Endothelial cell of umbilical vein (primary cell): ENCODE results near the gene PODXL2. TPM values are rescaled to one million over a fixed set of nuclear protein-coding genes. Genes with fewer than 3 reads are reported as not detected.

ENCODE experiments used
- BruUV-seq: library from RNA; stranded (reverse); fragments of 400-500 nt; replicated peaks from 2 replicates; lab custom pipeline; 2021; lab: Mats Ljungman, UMichigan
- CTCF ChIA-PET: fragments of 300-600, 350-600 bp; sonication (Branson Sonifier 250); formaldehyde crosslinking; loops from one replicate; lab custom pipeline; 2021; ENCODE audit warnings: antibody characterized with exemption, inconsistent platforms; lab: Charles Lee
- POLR2A ChIA-PET: fragments of 300-600, 350-600 bp; sonication (Branson Sonifier 250); formaldehyde crosslinking; loops from one replicate; lab custom pipeline; 2021; ENCODE audit warnings: antibody characterized with exemption, inconsistent platforms; lab: Charles Lee
- DNase-seq: peaks from one replicate; pipeline ENCODE4 v3.0.0-alpha.2; 2011; ENCODE audit warnings: low read depth, low spot score
- FAIRE-seq: peaks from 2 replicates; lab custom pipeline; 2011; peaks lifted over from hg19 to GRCh38; lab: Jason Lieb, UNC
- H2AFZ ChIP-seq: 2 replicates; pipeline ENCODE4 v1.6.0; 2012; ENCODE audit warnings: low read depth, low read length, control low read depth, inconsistent platforms
- H3K27ac ChIP-seq: 2 replicates; pipeline ENCODE4 v1.5.1; 2011; ENCODE audit warnings: low read depth, mild to moderate bottlenecking, control low read depth, low read length, moderate library complexity; ENCODE audit not compliant: insufficient read depth
- H3K27me3 ChIP-seq, 2 experiments: 2 replicates each; pipeline versions ENCODE4 v1.6.0 to v1.6.1; 2011; ENCODE audit warnings: low read length in 2 of 2, mixed read lengths in 1 of 2; ENCODE audit not compliant: control insufficient read depth in 2 of 2, insufficient read depth in 2 of 2
- H3K36me3 ChIP-seq, 2 experiments: 2 replicates in 1 of 2; 3 replicates in 1 of 2; pipeline ENCODE4 v1.5.1; 2011; ENCODE audit warnings: low read length in 2 of 2, mild to moderate bottlenecking in 1 of 2, moderate library complexity in 1 of 2; ENCODE audit not compliant: control insufficient read depth in 2 of 2, insufficient read depth in 2 of 2; ENCODE audit errors: extremely low read depth in 1 of 2
- H3K4me1 ChIP-seq: 3 replicates; pipeline ENCODE4 v1.5.1; 2011; ENCODE audit warnings: mild to moderate bottlenecking, low read length; ENCODE audit not compliant: control insufficient read depth, insufficient read depth; ENCODE audit errors: extremely low read depth
- H3K4me2 ChIP-seq: 2 replicates; pipeline ENCODE4 v1.6.1; 2011; ENCODE audit warnings: low read length, control low read depth, mixed read lengths; ENCODE audit not compliant: insufficient read depth
- H3K4me3 ChIP-seq, 3 experiments: fragments of 200-600 bp in 1 of 3; sonication (generic), shearing (Covaris generic) in 1 of 3; replicated peaks in 1 of 3; 2 replicates each; pipeline ENCODE4 v1.5.1; 2011 to 2016; ENCODE audit warnings: control low read depth in 3 of 3, low read length in 3 of 3, mild to moderate bottlenecking in 2 of 3, inconsistent platforms in 1 of 3, low read depth in 1 of 3, moderate library complexity in 1 of 3; ENCODE audit not compliant: insufficient read depth in 1 of 3
- H3K79me2 ChIP-seq: 2 replicates; pipeline ENCODE4 v1.6.0; 2012; ENCODE audit warnings: low read length, inconsistent platforms; ENCODE audit not compliant: control insufficient read depth, insufficient read depth
- H3K9ac ChIP-seq: replicated peaks from 2 replicates; pipeline ENCODE3; 2011; ENCODE audit warnings: low read length, control low read depth; ENCODE audit not compliant: insufficient read depth; ENCODE audit errors: extremely low read depth
- H3K9me1 ChIP-seq: replicated peaks from 3 replicates; pipeline ENCODE4 v1.6.0; 2011; ENCODE audit warnings: mild to moderate bottlenecking, low read length; ENCODE audit not compliant: control insufficient read depth, insufficient read depth; ENCODE audit errors: extremely low read depth
- H3K9me3 ChIP-seq: replicated peaks from 2 replicates; pipeline ENCODE4 v1.5.1; 2012; ENCODE audit warnings: low read length, inconsistent platforms; ENCODE audit not compliant: control insufficient read depth, insufficient read depth
- H4K20me1 ChIP-seq: replicated peaks from 2 replicates; pipeline ENCODE3; 2011; ENCODE audit warnings: mild to moderate bottlenecking, low read length; ENCODE audit not compliant: control insufficient read depth, insufficient read depth; ENCODE audit errors: extremely low read depth
- EZH2 ChIP-seq: IDR thresholded peaks from 2 replicates; pipeline ENCODE4 v1.6.1; 2012; ENCODE audit warnings: borderline replicate concordance, low read depth, mild to moderate bottlenecking, moderate library complexity, low read length, inconsistent platforms; ENCODE audit not compliant: severe bottlenecking
- FOS ChIP-seq: IDR thresholded peaks from 2 replicates; pipeline ENCODE4 v1.6.1; 2011; ENCODE audit warnings: mild to moderate bottlenecking, low read length, moderate library complexity, borderline replicate concordance; ENCODE audit not compliant: insufficient read depth
- GATA2 ChIP-seq: IDR thresholded peaks from 2 replicates; pipeline ENCODE4 v1.7.0; 2011; ENCODE audit warnings: low read depth, mild to moderate bottlenecking, moderate library complexity, mixed read lengths, low read length; ENCODE audit not compliant: insufficient read length, insufficient read depth
- JUN ChIP-seq: IDR thresholded peaks from 2 replicates; pipeline ENCODE4 v1.6.1; 2011; ENCODE audit warnings: borderline replicate concordance, low read depth; ENCODE audit not compliant: insufficient read length, insufficient read depth
- MYC ChIP-seq: IDR thresholded peaks from one replicate; pipeline ENCODE4 v1.6.1; 2011; ENCODE audit warnings: mild to moderate bottlenecking, low read depth, low read length
- POLR2A ChIP-seq: IDR thresholded peaks from 2 replicates; pipeline ENCODE4 v1.6.1; 2012; ENCODE audit warnings: low read depth, mild to moderate bottlenecking, control low read depth, low read length
- POLR2AphosphoS5 ChIP-seq: IDR thresholded peaks from 2 replicates; pipeline ENCODE4 v1.6.1; 2012; ENCODE audit warnings: low read depth, mild to moderate bottlenecking, control low read depth, low read length, moderate library complexity; ENCODE audit not compliant: insufficient read depth
- dilution Hi-C: fragments of 300-500 bp; cut with MboI; formaldehyde crosslinking; loops from one replicate; pipeline ENCODE4 v1.15.0; 2019; ENCODE audit warnings: low sequenced_read_pairs; ENCODE audit not compliant: extremely low pct_ligation_motif_present
- intact Hi-C: fragments of 100-400 bp; cut with micrococcal nuclease; formaldehyde crosslinking; loops from one replicate; pipeline ENCODE4 v1.10.0; 2022
- polyA plus RNA-seq, 4 experiments: library from polyadenylated mRNA; depleted of rRNA in 3 of 4; stranded (reverse) in 3 of 4; unstranded in 1 of 4; fragments of >200 nt; gene quantifications; 2 replicates each; pipeline versions ENCODE4 v1.2.1 to v1.2.3, GENCODE V29; 2011 to 2012; ENCODE audit warnings: missing spikeins in 1 of 4
- total RNA-seq: library from RNA; stranded (reverse); gene quantifications from 2 replicates; pipeline ENCODE4 v1.2.3, GENCODE V29; 2021
- TF ChIP-seq, protein P1 (sequence below), 2 donors: IDR thresholded peaks; 1 replicate in 1 of 2; 2 replicates in 1 of 2; pipeline ENCODE4 v1.5.1; 2011; ENCODE audit warnings: low read length in 2 of 2, mild to moderate bottlenecking in 2 of 2, moderate library complexity in 2 of 2, control low read depth in 1 of 2, inconsistent platforms in 1 of 2, low read depth in 1 of 2; ENCODE audit not compliant: insufficient read depth in 1 of 2; ENCODE audit errors: extremely low read depth in 1 of 2
- TF ChIP-seq, protein P2 (sequence below): IDR thresholded peaks from 2 replicates; pipeline ENCODE4 v1.6.1; 2011; ENCODE audit not compliant: insufficient read depth, insufficient read length

The PODXL2 gene
- total and polyA plus RNA-seq, 2 donors (not counting 3 experiments of a cell fraction or from before 2014, with no cell fraction given) = 5.5 to 6.5 TPM

GRCh38 chr3:127706312-127706711 is 77.3 kb downstream of the PODXL2 start:
- Histone ChIP-seq H3K9ac (no peak overlapping the region), H3K79me2 (peaks cover 1% of the 10 kb centered on the region), H3K27me3 (no peaks in the 10 kb centered on the region), H3K27ac (no peak overlapping the region), H3K9me1 (no peaks in the 10 kb centered on the region), H2AFZ (no peak overlapping the region), H4K20me1 (no peaks in the 10 kb centered on the region), H3K4me2 (no peak overlapping the region), H3K4me1 (no peaks in the 10 kb centered on the region), H3K4me3 (no peak overlapping the region), H3K36me3 (no peaks in the 10 kb centered on the region), H3K9me3 (no peaks in the 10 kb centered on the region)
- TF ChIP-seq POLR2AphosphoS5 (no peak), EZH2 (no peak), FOS (no peak), JUN (no peak), MYC (no peak), GATA2 (no peak), POLR2A (no peak)
- TF ChIP-seq, protein P1, sequence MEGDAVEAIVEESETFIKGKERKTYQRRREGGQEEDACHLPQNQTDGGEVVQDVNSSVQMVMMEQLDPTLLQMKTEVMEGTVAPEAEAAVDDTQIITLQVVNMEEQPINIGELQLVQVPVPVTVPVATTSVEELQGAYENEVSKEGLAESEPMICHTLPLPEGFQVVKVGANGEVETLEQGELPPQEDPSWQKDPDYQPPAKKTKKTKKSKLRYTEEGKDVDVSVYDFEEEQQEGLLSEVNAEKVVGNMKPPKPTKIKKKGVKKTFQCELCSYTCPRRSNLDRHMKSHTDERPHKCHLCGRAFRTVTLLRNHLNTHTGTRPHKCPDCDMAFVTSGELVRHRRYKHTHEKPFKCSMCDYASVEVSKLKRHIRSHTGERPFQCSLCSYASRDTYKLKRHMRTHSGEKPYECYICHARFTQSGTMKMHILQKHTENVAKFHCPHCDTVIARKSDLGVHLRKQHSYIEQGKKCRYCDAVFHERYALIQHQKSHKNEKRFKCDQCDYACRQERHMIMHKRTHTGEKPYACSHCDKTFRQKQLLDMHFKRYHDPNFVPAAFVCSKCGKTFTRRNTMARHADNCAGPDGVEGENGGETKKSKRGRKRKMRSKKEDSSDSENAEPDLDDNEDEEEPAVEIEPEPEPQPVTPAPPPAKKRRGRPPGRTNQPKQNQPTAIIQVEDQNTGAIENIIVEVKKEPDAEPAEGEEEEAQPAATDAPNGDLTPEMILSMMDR (IDR thresholded peaks at IDR 0.05; ENCODE audit: extremely low read depth in 1 of 2, insufficient read depth in 1 of 2, low read depth in 1 of 2, low read length in 2 of 2) = no peak
- TF ChIP-seq, protein P2, sequence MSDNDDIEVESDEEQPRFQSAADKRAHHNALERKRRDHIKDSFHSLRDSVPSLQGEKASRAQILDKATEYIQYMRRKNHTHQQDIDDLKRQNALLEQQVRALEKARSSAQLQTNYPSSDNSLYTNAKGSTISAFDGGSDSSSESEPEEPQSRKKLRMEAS = no peak
- DNase-seq (no peak), FAIRE-seq (no peak)
- POLR2A ChIA-PET = no interaction called here
- dilution Hi-C loops (no loop called here), intact Hi-C loops (no loop called here)
- CTCF ChIA-PET = interaction anchor here (4.6 kb wide), 1 partner anchor 9 kb away, joined by 25 read pairs; no protein-coding TSS in a partner anchor
- BruUV-seq = no TSS peak
